ENCODE measurements around the gene SLC15A4. TPM values are rescaled to one million over a fixed set of nuclear protein-coding genes. Genes with fewer than 3 reads are reported as not detected.

Gene SLC15A4
- polyA plus RNA-seq, 2 of the 4 experiments (the other 2 are of a cell fraction) = 21.6 to 40.0 TPM

DNA sequence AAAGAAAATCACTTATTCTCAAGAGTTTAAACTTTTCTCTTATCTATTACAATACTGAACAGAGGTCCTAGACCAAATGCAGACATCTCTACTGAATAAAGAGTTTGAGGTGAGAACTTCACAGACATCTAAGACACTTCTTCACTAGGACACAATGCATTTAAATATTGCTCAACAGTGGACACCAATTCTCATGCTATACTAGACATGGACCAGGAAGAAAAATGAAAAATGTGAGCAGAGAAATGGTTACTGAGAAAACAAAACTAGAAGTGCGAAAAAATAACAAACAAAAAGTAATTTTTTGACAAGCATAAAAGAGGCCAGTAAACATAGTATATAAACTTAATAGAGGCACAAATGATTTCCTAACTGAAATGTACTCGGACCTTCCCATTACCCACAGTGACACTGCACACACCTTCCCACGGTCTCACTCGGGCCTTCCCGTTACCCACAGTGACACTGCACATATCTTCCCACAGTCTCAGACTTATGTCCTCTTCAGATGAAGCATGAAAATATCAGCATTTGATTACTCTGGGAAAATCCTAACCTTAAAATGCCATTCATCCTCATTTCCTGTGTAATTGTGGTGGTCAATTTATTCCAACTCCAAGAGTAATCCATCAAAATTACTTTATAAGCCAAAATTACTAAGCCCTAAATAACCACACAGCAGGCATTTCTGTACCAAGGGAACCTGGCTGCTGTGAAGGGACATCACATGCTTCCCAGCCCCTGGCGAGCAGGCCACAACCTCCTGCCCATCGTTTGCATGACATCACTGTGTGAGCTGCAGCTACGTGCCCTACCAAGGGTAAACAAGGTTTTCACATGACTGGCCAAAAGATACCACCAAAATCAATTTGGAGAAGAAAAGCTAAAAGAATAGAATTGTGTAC lies 6.4 kb downstream of the SLC15A4 start:
- no peaks in the 10 kb centered on the region for H3K9me3 ChIP-seq
- 83% methylated on average over 8 of the region's 8 CpGs for WGBS (ENCODE audit: missing lambda C conversion rate)
- no peak overlapping the region for H3K4me3 ChIP-seq
- FAIRE-seq (peak; percentile 7), ATAC-seq (peak in 1 of 2 experiments; percentile 37; a peak in 1 of 6 replicates), DNase-seq (ENCODE audit: low read depth in 1 of 2, low spot score in 1 of 2) (no peak)
- CTCF ChIA-PET = no interaction called here
- no peak overlapping the region for H3K4me2 ChIP-seq
- H3K4me1 ChIP-seq = peaks cover 14% of the 10 kb centered on the region
- TF ChIP-seq GATA3 (IDR thresholded peaks at IDR 0.05; ENCODE audit: borderline replicate concordance) = no peak
- no peak for TF ChIP-seq POLR2AphosphoS2 (conservative IDR thresholded peaks at IDR 0.05; ENCODE audit: low read length)
- no peak for TF ChIP-seq HOXB13 (CRISPR knock-in tag; IDR thresholded peaks at IDR 0.05; ENCODE audit: low read depth)
- no peak for TF ChIP-seq HOXA7 (CRISPR knock-in tag; IDR thresholded peaks at IDR 0.05)
- no peak for TF ChIP-seq HOXB5 (CRISPR knock-in tag; IDR thresholded peaks at IDR 0.05)
- TF ChIP-seq, protein P1, sequence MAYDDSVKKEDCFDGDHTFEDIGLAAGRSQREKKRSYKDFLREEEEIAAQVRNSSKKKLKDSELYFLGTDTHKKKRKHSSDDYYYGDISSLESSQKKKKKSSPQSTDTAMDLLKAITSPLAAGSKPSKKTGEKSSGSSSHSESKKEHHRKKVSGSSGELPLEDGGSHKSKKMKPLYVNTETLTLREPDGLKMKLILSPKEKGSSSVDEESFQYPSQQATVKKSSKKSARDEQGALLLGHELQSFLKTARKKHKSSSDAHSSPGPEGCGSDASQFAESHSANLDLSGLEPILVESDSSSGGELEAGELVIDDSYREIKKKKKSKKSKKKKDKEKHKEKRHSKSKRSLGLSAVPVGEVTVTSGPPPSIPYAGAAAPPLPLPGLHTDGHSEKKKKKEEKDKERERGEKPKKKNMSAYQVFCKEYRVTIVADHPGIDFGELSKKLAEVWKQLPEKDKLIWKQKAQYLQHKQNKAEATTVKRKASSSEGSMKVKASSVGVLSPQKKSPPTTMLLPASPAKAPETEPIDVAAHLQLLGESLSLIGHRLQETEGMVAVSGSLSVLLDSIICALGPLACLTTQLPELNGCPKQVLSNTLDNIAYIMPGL (CRISPR knock-in tag; IDR thresholded peaks at IDR 0.05; ENCODE audit: borderline replicate concordance) = no peak
- no peak for TF ChIP-seq FOXS1 (CRISPR knock-in tag; IDR thresholded peaks at IDR 0.05)
- TF ChIP-seq MAFK (IDR thresholded peaks at IDR 0.05; ENCODE audit: partially characterized antibody) = no peak
- TF ChIP-seq JUNB (IDR thresholded peaks at IDR 0.05) = no peak
- no peak for TF ChIP-seq PBX3 (IDR thresholded peaks at IDR 0.05)
- TF ChIP-seq, protein P2, sequence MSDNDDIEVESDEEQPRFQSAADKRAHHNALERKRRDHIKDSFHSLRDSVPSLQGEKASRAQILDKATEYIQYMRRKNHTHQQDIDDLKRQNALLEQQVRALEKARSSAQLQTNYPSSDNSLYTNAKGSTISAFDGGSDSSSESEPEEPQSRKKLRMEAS (IDR thresholded peaks at IDR 0.05) = no peak
- TF ChIP-seq CEBPB (IDR thresholded peaks at IDR 0.05) = no peak
- TF ChIP-seq EP300 (IDR thresholded peaks at IDR 0.05) = no peak
- TF ChIP-seq ZFP36 (IDR thresholded peaks at IDR 0.05; ENCODE audit: borderline replicate concordance, partially characterized antibody) = no peak
- no peak for TF ChIP-seq KDM5A (IDR thresholded peaks at IDR 0.05)
- TF ChIP-seq NR3C1 (IDR thresholded peaks at IDR 0.05) = no peak
- no peak for TF ChIP-seq ZC3H11A (IDR thresholded peaks at IDR 0.05)
- no peak for TF ChIP-seq CBX8 (IDR thresholded peaks at IDR 0.05)
- POLR2A ChIA-PET = no interaction called here
- H3K27ac ChIP-seq = no peak overlapping the region

- WGBS (ENCODE audit: missing lambda C conversion rate) = 98% methylated on average over 4 of the region's 4 CpGs
- Histone ChIP-seq H3K4me2 (no peak overlapping the region), H3K27ac (no peak overlapping the region), H3K9me3 (no peaks in the 10 kb centered on the region), H3K4me1 (peaks cover 9% of the 10 kb centered on the region; the same call in 2 of the 3 replicates), H3K4me3 (no peak overlapping the region)
- CTCF ChIA-PET = no interaction called here
- POLR2A ChIA-PET = no interaction called here
- no peak for DNase-seq (ENCODE audit: low read depth in 1 of 2, low spot score in 1 of 2)
- no peak for FAIRE-seq
- TF ChIP-seq HOXB13 (CRISPR knock-in tag; IDR thresholded peaks at IDR 0.05; ENCODE audit: low read depth) = no peak
- TF ChIP-seq KDM1A (IDR thresholded peaks at IDR 0.05; ENCODE audit: low read depth) = no peak
- ATAC-seq = no peak
These were observed 7.2 kb downstream of the SLC15A4 start for GRCh38 chr12:128816643-128816920.

DNA sequence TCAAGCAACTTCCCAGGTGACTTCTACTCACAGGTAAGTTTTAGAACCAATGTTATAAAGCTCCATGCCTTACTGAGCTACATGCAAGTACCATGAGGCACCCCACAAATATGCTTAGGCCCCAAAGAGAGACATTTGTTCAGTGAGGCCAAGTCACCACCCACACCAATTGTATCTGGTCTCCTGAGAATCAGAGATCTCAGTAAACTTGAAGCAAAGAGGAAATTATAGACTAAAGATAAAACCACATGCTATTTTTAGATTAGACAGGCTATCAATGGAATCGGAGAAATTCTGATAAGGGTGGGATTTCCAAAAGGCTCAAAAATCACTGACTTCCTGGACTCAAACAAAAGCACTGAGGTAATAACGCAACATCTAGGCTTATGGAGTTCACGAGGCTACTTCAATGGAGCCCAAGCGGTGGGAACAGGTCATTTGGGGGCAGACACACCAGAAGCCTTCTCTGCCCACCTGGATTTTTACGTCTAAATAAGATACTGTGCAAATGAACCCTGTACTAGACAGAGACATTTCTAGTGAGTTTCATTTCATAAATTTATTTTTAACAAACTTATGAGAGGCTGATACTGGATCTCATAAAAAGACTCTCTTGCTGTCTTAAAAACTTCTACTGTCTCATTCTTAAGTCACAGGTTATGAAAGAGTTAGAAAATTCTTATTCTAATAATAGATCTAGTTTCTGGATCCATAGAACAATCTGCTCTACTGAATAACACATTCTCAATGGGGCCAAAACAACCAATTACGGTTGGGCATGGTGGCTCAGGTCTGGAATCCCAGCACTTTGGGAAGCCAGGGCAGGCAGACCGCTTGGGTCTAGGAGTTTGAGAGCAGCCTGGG lies 7.7 kb downstream of the SLC15A4 start:
- H3K9me3 ChIP-seq = no peaks in the 10 kb centered on the region
- H3K4me2 ChIP-seq = no peak overlapping the region
- no peak for FAIRE-seq
- no peak for ATAC-seq
- H3K27ac ChIP-seq = no peak overlapping the region
- DNase-seq (ENCODE audit: low read depth in 1 of 2, low spot score in 1 of 2) = no peak
- H3K4me1 ChIP-seq = peaks cover 9% of the 10 kb centered on the region; the same call in 2 of the 3 replicates
- 93% methylated on average over 7 of the region's 7 CpGs for WGBS (ENCODE audit: missing lambda C conversion rate)
- ChIA-PET CTCF (no interaction called here), POLR2A (no interaction called here)
- no peak overlapping the region for H3K4me3 ChIP-seq
- TF ChIP-seq HES2 (IDR thresholded peaks at IDR 0.05) (no peak), NR3C1 (IDR thresholded peaks at IDR 0.05) (no peak), POLR2AphosphoS2 (conservative IDR thresholded peaks at IDR 0.05; ENCODE audit: low read length) (no peak), RCOR1 (IDR thresholded peaks at IDR 0.05; ENCODE audit: low read depth, low read length) (no peak), HOXA7 (CRISPR knock-in tag; IDR thresholded peaks at IDR 0.05) (no peak), CBX2 (IDR thresholded peaks at IDR 0.05; ENCODE audit: borderline replicate concordance, low read depth) (no peak), KDM1A (IDR thresholded peaks at IDR 0.05; ENCODE audit: low read depth) (no peak), HOXB13 (CRISPR knock-in tag; IDR thresholded peaks at IDR 0.05; ENCODE audit: low read depth) (no peak), NFE2L2 (conservative IDR thresholded peaks at IDR 0.05; ENCODE audit: low read length) (no peak), ELK1 (IDR thresholded peaks at IDR 0.05; ENCODE audit: low read depth, low read length) (no peak), MAFK (IDR thresholded peaks at IDR 0.05; ENCODE audit: partially characterized antibody) (no peak), ZC3H11A (IDR thresholded peaks at IDR 0.05) (no peak), EP300 (IDR thresholded peaks at IDR 0.05) (no peak), HDAC2 (IDR thresholded peaks at IDR 0.05) (no peak), TP53 (CRISPR knock-in tag; IDR thresholded peaks at IDR 0.05) (no peak), ZSCAN20 (CRISPR knock-in tag; IDR thresholded peaks at IDR 0.05) (no peak)
- TF ChIP-seq, protein P3, sequence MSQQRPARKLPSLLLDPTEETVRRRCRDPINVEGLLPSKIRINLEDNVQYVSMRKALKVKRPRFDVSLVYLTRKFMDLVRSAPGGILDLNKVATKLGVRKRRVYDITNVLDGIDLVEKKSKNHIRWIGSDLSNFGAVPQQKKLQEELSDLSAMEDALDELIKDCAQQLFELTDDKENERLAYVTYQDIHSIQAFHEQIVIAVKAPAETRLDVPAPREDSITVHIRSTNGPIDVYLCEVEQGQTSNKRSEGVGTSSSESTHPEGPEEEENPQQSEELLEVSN (IDR thresholded peaks at IDR 0.05; ENCODE audit: borderline replicate concordance, low read depth) = no peak
